Measurements from ENCODE around the gene CCDC70.
"Not testable (repeated sequence)": the region's sequence is repeated elsewhere in the genome, so short reads cannot be mapped to it uniquely, and the experiment has no call there.

Gene CCDC70

DNA sequence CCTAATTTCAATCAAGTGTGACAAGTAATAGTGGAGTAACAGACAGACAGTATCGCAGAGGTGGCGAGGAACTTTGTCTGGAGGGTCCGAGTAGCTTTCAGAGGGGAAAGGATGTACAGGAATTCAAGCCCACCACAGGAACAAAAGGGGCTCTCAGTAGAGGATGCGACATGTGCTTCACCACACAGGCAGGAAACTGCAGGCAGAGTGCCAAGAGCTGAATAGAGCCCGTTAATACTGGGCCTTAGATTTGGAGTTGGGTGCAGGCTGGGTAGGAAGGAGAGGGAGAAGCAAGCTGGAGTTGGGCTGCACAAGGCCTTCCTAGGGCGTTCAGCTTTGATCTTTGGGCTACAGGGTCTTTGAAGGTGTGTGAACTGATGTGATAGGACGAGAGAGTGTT is 1.2 kb downstream of the CCDC70 start:
- DNase-seq (ENCODE audit: low read depth) = no peak

DNA sequence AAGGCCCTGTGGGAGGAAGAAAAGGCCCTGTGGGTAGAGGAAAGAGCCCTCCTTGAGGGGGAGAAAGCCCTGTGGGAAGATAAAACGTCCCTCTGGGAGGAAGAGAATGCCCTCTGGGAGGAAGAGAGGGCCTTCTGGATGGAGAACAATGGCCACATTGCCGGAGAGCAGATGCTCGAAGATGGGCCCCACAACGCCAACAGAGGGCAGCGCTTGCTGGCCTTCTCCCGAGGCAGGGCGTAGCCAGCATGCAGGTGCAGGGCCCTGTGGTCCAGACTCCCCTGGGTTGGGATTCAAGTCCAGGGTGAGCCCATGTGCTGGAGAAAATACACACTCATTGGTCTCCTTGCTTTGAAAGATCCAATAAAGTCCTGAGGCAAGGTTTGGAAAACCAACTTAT is 4.1 kb downstream of the CCDC70 start:
- no peak for DNase-seq (ENCODE audit: low read depth)

DNA sequence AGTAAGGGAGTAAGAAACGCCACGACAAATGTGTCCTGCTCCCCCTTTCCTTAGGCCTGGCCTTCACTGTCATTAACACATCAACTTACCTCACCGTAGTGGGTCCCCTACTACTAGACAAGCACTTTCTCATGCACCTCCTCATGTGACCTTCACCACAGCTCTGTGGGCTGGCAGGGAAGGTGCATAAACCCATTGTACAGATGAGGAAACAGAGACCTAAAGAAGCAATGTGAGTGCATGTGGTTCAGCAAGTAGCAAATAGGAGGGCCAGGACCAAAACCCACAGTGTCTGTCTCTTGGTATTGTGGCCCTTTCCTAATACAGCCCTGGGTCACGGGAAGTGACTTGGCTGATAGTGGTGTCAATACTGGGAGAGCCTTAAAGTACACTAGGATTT is 5.3 kb downstream of the CCDC70 start:
- DNase-seq (ENCODE audit: low read depth) = no peak

DNA sequence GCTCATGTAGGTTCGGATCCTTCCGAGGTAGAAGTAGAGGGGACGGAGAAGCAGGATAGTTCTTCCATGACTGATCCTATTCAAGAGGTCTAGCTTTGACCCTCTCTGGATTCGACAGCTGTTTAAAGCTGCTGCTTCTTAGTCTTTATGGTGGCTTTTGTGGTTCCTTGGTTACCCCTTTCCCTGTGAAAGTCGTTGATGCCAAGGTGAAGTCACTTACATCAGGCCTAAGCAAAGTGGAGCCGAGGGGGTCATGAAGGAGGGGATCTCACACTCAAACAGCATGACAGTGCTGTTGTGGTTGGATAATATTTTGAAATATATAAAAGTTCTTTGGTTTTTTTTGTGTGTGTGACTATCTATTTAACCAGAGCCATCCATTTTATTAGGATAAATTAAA is 8.1 kb downstream of the CCDC70 start:
- no peak for DNase-seq (ENCODE audit: low read depth)

DNA sequence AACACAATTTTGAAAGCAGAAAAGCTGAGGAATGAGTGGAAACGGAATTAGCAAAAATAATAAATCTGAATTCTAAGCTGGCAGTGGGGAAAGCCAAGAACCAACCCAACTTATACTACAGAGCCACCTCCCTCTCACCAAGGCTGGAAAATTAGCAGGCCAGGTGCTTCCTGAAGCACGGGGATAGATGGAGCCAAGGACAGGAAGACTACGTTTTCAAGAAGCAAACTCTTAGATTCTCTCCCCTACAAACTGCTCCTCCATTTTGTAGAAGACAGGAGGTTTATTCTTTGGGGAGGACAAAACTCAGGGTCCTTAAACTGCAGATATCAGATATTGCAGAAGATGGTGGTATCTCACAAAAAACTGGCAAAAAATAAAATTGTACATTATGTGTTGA is 8.8 kb downstream of the CCDC70 start:
- DNase-seq (ENCODE audit: low read depth) = no peak

DNA sequence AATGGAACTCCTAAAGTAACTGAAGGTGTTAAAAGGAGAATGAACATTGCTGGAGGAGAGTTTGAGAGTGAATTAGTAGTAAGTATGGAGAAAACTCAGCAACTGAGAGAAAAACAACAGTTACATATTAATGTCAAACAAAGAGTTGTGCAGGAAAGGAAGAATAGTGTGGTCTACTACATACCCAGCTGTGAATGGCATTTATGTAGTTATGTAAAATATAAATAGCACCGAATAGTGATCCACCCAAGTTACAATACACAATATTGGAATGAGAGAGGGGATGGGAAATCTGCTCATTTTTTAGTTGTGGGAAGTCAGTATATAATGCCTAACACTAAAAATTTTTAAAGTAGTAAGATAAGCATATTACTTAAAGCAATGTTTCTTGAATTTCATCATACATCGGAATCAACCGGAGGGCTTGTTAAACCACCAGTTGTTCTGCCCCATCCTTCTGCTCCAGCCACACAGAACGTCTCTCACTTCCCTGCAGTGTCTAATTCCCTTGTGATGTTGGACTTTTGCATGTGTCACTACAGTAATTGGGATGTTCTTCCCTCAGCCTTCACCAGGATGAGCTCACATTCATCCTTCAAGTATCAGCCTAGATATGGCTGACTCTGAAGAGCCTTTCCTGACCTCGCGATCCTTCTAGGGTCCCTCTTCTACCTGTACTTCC is 11.5 kb downstream of the CCDC70 start:
- DNase-seq (ENCODE audit: low read depth) = no peak

DNA sequence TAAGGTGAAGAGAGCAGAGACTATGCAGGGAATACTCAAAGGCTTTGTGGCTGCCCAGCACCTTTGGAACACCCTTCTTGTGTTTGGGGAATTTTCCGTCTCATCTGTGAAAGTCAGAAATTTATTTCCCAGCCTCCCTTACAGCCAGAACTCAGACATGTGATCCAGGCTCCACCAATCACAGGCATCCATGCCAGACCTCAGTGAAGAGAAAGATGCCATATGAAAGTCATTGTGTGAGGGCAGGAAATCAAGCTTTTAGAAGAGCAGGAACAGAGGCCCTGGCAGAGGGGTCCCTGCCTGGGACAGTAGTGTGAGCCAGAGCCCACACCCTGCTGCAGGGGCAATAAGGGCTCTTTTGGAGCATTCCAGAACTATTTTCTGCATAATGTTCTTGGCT is 12.1 kb downstream of the CCDC70 start:
- no peak for DNase-seq (ENCODE audit: low read depth)

DNA sequence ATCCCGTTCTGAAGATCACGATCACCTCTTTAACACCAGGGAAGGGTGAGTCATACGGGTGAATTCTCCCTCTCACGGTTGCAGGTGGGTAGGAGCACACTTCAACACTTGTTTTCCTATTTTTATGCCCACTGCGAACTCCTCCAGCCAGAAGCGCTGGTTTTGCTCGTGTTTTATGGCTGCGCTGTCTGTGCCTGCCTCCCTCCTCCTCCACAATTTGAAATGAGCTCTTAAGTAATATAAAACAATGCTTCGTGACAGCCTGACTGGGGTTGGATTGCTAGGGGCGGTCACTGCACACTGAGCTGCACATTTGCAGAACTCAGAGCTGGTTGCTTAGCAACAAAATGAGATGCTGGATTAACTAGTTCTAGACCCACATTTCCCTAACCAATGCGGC is 12.9 kb downstream of the CCDC70 start:
- no peak for DNase-seq (ENCODE audit: low read depth)

DNA sequence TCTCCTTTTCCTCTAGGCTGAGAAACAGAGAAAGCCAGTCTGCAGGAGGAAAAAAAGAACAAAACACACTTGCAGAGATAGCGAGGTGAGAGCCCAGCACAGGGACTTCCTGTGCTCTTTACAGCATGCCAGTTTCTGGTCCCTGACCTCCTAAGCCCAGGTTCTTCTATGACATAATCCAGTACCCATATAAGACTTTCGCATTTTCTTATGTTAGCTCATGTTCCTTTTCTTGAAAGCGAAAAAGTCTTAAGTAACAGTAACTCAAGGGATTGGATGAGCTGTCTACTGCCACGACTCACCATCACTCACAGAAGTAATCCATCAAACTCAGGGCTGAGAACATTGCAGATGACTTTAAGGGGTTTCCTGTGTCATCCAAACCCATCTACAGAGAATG is 17.4 kb downstream of the CCDC70 start:
- DNase-seq (ENCODE audit: low read depth) = no peak

DNA sequence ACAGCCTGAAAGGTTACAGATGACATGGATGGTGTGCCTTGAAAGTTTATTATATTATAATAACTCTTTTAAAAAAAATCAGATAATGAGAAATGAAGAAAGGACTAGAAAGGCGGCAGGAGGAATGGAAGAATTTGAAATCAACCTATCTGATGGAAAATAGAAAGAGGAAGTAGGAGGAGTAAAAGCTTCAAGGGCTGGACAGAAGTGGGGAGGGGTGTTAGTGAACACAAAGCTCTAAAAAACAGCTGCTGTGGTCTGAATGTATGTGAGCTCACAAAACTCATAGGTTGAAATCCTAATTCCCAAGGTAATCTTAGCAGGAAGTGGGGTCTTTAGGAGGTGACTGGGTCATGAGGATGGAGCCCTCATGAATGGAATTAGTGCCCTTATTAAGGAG is 19.5 kb downstream of the CCDC70 start:
- no peak for DNase-seq (ENCODE audit: low read depth)

DNA sequence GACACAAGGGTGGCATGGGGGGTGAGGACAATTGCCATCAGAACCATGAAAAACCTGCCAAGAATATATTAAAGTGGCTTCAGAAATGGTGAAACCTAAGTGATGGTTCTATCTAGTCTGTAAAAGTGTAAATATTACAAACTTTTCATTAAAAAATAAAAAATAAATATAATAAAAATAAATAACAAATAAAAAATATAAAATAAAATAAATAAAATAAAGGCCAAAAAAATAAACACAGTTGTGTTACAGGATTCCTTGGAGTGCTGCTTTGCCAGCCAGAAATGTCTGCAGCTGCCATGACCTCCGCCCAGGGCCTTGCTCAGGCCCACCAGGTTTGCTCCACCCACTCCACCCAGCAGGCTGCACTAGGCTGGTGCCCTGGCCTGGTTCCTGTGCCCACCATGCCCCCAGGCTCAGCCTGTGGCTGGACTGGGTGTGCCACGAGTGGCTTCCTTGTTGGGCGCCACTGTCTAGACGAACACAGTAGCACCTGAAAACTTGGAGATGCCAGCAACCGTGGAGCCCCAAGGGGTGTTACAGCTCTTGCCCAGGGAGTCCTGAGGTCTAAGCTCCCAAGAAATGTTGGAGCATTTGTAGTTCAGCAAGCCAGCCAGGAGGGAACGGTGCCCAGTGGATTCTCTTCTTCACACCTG is 20.9 kb downstream of the CCDC70 start:
- DNase-seq (ENCODE audit: low read depth) = no peak

DNA sequence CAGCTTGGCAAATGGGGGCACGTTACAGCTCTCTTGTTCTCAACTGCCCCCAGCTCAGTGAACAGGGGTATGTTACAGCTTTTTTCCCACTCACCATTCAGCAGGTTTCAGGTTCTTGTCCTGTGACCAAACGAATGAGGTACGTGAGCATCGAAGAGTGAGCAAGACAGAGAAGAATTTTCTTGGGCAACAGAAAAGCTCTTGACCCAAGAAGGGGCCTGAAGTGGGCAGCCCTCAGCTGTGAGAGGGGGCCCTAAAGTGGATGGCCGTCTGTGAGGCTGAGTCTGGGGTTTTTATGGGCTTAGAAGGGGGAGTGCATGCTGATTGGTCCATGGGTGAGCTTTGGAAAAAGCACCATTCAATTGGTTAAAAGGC is 21.4 kb downstream of the CCDC70 start:
- DNase-seq (ENCODE audit: low read depth) = no peak

DNA sequence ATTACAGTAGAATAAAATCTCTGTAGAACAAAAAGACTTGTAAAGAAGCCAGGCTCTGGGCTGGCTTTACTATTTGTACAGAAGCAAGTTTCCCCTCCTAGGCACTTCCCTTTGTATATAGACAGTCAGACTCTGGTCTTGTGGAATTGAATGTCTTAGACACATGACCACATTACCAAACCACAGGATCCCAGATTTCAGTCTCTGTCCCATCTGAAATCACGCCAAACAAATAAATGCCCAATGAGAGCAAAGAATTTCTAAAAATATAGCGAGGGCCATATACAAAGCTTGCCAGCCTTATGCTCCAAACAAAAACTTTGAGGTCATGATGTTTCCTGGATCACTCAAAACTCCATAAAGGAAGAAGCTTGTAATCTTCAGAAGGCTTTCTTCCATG is 23.9 kb downstream of the CCDC70 start:
- no peak for DNase-seq (ENCODE audit: low read depth)

DNA sequence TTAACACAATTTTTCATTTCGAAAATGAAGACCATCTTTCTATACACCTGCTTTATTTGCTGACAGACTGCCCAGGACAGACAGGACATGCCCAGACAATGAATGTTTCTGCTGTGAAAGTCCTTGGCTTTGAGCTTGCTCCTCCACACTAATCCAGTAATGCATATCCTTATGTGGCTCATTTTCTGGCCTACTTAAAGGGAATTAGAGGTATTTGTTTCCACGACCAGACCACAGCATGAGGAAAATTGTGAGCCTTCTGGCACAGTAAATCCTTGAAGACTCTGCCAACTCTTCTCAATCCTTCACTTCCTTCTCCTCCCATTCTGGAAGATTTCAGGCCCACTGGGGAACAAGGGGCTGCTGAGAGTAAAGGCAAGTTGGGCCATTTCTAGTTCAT is 25.7 kb downstream of the CCDC70 start:
- no peak for DNase-seq (ENCODE audit: low read depth)

DNA sequence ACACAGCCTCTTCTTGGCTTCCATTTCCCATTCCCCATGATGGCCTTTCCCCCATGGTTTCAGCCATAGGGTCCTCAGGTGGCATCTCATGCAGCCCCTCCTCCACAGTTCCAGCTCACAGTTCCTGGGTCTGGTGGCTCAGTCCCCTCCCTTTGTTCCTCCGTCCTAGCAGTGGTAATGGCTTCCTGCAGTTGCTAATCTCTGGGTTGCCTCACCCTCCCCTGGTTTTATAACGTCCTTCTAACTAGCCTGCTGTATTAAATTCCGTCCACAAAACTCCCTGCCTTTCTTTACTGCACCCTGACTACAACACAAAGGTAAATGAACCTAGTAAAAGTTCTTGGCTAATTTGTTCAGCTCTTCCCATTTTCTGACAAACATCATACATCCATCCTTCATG is 30.9 kb downstream of the CCDC70 start:
- DNase-seq (ENCODE audit: low read depth) = no peak

DNA sequence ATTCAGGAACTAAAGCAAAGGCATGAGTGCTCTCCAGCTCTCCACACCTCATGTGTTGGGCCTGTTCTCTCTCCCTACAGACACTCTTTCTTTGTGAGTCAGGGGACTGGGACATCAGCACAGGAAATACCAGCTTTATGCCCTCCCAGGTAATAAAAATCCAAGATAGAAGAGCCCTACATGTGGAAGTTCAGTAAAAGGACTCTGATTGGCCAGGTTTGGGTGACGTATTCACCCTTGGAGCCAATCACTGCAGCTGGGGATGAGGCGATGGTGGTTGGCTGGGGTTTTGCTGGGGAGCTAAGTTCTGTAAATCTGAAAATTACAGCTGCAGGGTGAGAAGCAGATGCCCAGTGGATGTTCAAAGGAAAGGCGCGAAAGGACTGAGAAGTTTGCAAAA is 32.5 kb downstream of the CCDC70 start:
- no peak for DNase-seq (ENCODE audit: low read depth)

DNA sequence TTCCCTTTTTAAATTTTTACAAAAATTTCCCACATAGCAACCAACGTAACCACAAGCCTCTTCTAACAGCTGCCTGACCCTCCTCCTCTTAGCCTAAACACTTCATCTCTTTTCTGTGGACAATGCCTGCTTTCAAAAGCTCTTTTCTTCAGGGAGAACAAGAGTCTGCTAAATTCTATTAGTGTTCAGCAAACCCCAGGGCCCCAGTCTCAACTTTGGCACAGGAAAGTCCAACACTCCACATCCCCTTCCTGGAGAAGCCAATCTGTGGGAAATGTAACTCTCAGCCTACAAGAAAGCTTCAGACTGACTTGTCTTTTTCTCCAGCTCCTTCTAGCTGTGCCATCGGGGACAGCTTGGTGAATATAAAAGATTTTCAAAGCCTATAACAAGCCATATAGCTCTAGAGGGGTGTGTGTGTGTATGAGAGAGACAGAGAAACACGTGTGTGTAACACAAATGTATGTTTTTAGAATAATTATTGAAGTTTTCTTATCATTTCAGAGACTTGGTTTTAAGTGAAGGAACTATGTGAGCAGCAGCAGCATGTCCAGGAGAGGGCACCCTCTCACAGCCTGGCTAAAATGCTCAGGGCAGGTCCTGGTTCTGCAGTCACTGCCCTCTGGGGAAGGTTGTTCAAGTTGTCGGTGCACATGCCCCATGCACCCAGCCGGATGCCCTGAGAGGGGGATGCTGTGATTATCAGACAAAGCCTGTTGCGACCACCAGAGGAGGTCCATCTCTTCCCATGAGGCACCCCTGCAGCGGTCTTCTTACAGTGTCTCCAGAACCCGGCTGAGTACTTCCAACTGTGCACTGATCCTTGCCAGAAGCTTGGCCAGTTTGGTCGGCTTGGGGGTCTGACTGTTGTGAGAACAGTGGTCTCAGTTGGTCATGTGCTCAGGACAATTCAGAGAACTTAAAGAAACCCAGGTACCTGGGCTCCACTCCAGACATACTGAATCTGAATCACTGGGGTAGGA is 34.4 kb downstream of the CCDC70 start:
- DNase-seq (ENCODE audit: low read depth) = no peak

DNA sequence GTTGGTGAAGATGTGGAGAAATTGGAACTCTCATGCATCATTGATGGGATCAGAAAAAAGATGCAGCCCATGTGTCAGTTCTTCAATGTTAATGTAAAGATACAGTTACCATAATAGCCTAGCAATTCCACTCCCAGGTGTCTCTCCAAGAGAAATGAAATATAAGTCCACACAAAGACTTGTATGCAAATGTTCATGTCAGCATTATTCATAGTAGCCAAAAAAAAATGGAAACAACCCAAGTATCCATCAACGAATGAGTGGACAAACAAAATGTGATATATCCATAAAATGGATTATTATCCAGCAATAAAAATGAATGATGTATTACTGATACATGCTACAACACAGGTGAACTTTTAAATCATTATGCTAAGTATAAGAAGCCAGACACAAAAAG is 38.7 kb downstream of the CCDC70 start:
- DNase-seq (ENCODE audit: low read depth) = no peak

DNA sequence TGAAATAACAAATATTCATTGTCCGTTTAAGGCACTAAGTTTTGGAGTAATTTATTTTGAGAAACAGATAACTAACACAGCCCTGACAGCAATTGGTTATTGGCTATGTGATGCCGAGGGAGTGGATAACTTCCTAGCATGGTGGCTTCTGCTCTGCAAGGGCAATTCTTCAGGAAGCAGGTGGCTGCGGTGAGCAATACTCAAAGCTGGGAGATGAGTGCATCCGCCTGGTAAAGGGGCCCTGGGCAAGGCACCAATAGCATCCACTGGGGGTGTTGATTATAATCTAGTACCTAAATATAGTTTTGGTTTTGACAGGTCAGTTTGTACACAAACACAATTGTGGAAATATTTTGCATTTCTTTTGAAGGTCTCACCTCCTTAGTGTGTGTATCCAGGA is 41.0 kb downstream of the CCDC70 start:
- DNase-seq (ENCODE audit: low read depth) = no peak

DNA sequence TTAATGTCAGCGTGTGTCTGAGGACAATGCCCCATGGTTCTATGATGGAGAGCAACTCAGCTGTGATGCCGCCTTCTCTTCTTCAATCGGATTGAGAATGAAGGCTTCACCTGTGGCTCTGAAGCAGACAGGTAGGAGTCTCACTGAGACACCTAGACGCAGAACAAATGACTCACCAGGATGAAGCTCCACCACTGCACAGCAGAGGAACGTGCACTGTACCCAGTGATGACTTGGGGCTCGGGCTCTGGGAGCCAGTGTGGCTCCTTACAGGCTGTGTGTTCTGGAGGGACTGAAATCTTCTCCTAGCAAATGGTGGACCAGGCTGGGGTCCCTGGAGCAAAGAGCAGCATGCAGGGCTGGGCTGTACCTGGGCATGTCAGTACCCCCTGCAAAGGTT is 44.0 kb downstream of the CCDC70 start:
- DNase-seq (ENCODE audit: low read depth) = no peak

DNA sequence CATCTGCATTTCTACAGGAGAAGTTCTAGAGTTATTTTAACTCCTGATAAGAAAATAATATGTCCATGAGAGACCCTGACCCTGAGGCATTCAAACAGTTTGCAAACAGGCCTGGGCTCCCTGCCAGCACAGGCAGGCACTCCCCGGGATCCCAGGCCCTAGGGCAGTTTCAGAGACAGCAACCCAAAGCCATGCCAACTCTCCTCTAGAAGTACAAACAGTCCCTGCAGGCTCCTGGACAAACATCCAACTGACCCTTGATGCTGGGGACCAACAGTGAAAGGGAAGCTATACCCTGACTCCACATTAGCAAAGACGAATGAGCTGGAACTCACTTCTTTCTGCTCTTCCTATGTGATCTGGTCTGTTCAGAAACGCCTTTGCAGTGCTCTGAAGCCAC is 44.8 kb downstream of the CCDC70 start:
- no peak for DNase-seq (ENCODE audit: low read depth)

DNA sequence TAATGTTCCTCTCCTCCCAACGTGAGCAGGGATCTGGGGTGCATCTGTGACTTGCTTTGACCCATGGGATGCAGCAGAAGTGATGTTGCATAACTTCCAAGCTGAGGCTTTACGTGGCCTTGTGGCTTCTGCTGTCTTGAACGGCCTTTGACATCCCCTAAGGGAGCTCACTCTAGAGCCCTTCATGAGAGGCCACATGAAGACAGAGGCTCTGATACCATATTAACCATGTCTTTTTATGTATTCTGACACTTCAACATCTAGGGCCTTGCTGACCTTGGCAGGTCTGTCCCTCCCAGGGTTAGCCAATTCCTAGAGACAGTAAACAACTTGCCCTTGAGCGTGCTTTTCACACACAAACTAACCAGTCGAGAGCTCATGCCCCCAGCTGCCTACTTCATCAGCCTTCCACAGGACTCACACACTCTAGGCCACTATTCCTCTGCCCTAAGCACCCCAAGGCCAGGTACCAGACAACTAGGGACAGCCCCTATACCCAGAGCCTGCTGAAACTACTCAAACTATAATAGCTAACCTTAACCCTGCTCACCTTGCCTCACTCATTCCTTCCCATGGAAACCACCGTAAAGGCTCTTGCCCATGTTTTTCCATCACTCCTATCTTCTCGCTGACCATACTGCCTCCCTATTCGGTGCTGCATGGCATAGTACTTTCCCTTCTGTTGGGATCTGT is 45.4 kb downstream of the CCDC70 start:
- DNase-seq (ENCODE audit: low read depth) = no peak

DNA sequence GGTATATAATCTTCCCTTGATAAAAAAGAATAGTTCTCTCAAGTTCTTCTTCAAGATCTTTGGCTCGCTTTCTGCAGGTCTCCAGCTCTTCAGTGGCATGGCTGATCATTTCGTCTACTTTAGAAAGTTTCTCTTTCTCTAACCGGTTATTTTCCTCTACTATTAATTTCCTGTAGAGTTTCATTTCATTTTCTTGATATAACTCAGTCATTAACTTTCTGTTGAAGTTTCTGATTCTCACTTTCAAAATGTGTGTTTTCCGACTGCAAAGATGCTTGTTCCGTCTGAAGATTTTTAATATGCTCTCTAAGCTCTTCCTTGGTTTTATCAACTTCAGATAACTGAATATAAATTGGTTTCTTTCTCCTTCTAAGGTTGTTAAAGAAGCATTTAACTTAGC is 47.5 kb downstream of the CCDC70 start:
- DNase-seq (ENCODE audit: low read depth) = not testable (repeated sequence)
